ENCODE measurements around the gene ZNF316. TPM values are rescaled to one million over a fixed set of nuclear protein-coding genes. Genes with fewer than 3 reads are reported as not detected.
"Not testable (repeated sequence)": the region's sequence is repeated elsewhere in the genome, so short reads cannot be mapped to it uniquely, and the experiment has no call there.

ZNF316 gene
- polyA plus RNA-seq, 1 donor: 35.0 TPM

DNA sequence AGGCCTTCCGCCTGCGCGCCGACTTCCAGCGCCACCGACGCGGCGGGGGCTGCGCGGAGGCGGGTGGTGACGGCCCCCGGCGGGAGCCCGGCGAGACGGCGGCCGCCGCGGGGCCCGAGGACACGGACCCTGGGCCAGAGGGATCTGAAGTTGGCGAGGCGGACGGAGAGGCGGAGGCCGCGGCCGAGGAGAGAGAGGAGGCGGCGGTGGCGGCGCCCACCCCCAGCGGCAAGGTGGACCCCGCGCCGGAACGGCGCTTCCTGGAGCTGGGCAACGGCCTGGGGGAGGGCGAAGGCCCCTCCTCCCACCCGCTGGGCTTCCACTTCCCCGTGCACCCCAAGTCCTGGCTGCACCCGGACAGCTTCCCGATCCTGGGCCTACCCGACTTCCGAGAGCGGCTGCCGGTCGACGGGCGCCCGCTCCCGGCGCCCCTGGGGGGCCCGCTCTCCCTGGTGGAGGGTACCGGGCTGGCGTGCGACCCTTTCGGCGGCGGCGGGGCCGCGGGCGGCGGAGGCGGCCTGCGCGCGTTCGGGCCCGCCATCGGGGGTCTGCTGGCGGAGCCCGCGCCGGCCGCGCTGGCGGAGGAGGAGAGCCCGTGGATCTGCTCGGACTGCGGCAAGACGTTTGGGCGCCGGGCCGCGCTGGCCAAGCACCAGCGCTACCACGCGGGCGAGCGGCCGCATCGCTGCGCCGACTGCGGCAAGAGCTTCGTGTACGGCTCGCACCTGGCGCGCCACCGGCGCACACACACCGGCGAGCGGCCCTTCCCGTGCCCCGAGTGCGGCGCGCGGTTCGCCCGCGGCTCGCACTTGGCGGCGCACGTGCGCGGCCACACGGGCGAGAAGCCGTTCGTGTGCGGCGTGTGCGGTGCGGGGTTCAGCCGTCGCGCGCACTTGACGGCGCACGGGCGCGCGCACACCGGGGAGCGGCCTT lies 16.2 kb downstream of the ZNF316 start:
- no peak for DNase-seq
- Histone ChIP-seq H3K27ac (ENCODE audit: low read length) (no peak overlapping the region), H3K27me3 (ENCODE audit: control insufficient read depth, insufficient read depth, low read length) (no peaks in the 10 kb centered on the region), H3K9me3 (ENCODE audit: control insufficient read depth, low read depth, low read length) (peaks cover 32% of the 10 kb centered on the region), H3K4me1 (ENCODE audit: control insufficient read depth, insufficient read depth, low read length) (no peaks in the 10 kb centered on the region), H3K36me3 (ENCODE audit: control insufficient read depth, insufficient read depth, low read length) (peaks cover 52% of the 10 kb centered on the region), H3K4me3 (ENCODE audit: low read length) (no peak overlapping the region)
- no CpG with 5 or more reads among the region's 146 CpGs for WGBS (ENCODE audit: insufficient coverage, low lambda C conversion rate)

- H3K27ac ChIP-seq (ENCODE audit: low read length): no peak overlapping the region
- peaks cover 44% of the 10 kb centered on the region for H3K36me3 ChIP-seq (ENCODE audit: control insufficient read depth, insufficient read depth, low read length)
- H3K27me3 ChIP-seq (ENCODE audit: control insufficient read depth, insufficient read depth, low read length): no peaks in the 10 kb centered on the region
- DNase-seq: no peak
- H3K9me3 ChIP-seq (ENCODE audit: control insufficient read depth, low read depth, low read length): peaks cover 32% of the 10 kb centered on the region
- no CpG with 5 or more reads among the region's 94 CpGs for WGBS (ENCODE audit: insufficient coverage, low lambda C conversion rate)
- no peak overlapping the region for H3K4me3 ChIP-seq (ENCODE audit: low read length)
- no peaks in the 10 kb centered on the region for H3K4me1 ChIP-seq (ENCODE audit: control insufficient read depth, insufficient read depth, low read length)
These were observed 17.2 kb downstream of the ZNF316 start for GRCh38 chr7:6654113-6654841.

- Histone ChIP-seq H3K4me1 (ENCODE audit: control insufficient read depth, insufficient read depth, low read length) (peaks cover 4% of the 10 kb centered on the region), H3K36me3 (ENCODE audit: control insufficient read depth, insufficient read depth, low read length) (peaks cover 36% of the 10 kb centered on the region), H3K27ac (ENCODE audit: low read length) (no peak overlapping the region), H3K4me3 (ENCODE audit: low read length) (no peak overlapping the region), H3K27me3 (ENCODE audit: control insufficient read depth, insufficient read depth, low read length) (no peaks in the 10 kb centered on the region), H3K9me3 (ENCODE audit: control insufficient read depth, low read depth, low read length) (peaks cover 32% of the 10 kb centered on the region)
- DNase-seq: no peak
- WGBS (ENCODE audit: insufficient coverage, low lambda C conversion rate): no CpG with 5 or more reads among the region's 48 CpGs
These were observed 17.9 kb downstream of the ZNF316 start for GRCh38 chr7:6654842-6655610.

GRCh38 chr7:6655636-6656385 lies 18.7 kb downstream of the ZNF316 start:
- Histone ChIP-seq H3K4me3 (ENCODE audit: low read length) (no peak overlapping the region), H3K27ac (ENCODE audit: low read length) (no peak overlapping the region), H3K36me3 (ENCODE audit: control insufficient read depth, insufficient read depth, low read length) (peaks cover 29% of the 10 kb centered on the region), H3K9me3 (ENCODE audit: control insufficient read depth, low read depth, low read length) (peaks cover 30% of the 10 kb centered on the region), H3K4me1 (ENCODE audit: control insufficient read depth, insufficient read depth, low read length) (peaks cover 4% of the 10 kb centered on the region), H3K27me3 (ENCODE audit: control insufficient read depth, insufficient read depth, low read length) (no peaks in the 10 kb centered on the region)
- DNase-seq: no peak
- WGBS (ENCODE audit: insufficient coverage, low lambda C conversion rate): no CpG with 5 or more reads among the region's 17 CpGs

- Histone ChIP-seq H3K9me3 (ENCODE audit: control insufficient read depth, low read depth, low read length) (peaks cover 25% of the 10 kb centered on the region), H3K27me3 (ENCODE audit: control insufficient read depth, insufficient read depth, low read length) (no peaks in the 10 kb centered on the region), H3K27ac (ENCODE audit: low read length) (no peak overlapping the region), H3K4me3 (ENCODE audit: low read length) (no peak overlapping the region), H3K4me1 (ENCODE audit: control insufficient read depth, insufficient read depth, low read length) (peaks cover 4% of the 10 kb centered on the region), H3K36me3 (ENCODE audit: control insufficient read depth, insufficient read depth, low read length) (peaks cover 25% of the 10 kb centered on the region)
- DNase-seq: no peak
- WGBS (ENCODE audit: insufficient coverage, low lambda C conversion rate): no CpG with 5 or more reads among the region's 9 CpGs
These were observed 19.3 kb downstream of the ZNF316 start for GRCh38 chr7:6656413-6656812.

DNA sequence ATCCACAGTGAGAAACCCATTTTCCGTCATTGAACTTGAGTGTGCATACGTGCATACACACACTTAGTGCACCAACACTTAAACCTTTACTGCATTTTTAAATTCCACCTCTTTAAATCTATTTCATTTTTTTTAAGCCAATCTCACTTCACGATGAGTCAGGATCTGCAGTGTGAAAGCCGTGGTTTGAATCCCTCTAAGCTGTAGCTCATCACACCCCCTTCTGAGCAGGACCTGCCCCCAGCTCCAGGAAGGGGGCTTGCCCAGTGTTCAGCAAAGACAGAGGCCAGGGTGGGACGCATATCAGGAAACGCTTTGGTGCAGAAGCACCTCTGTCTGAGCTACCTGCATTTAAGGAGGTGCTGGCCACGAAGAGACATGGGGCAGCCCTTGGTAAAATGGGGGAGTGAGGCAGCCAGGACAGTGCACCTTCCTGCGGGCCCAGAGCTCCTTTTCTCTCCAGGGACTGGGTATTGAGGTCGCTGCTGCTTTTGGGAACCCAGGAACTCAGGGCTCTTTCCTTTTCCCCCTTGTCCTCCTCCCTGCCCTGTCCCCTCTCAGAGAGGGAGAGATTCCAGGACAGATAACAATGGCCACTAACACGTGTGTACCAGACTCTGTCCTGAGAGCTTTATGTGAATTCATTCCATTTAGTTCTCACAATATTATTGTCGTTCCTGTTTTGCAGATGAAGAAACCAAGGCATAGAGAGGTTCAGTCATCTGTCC lies 21.7 kb downstream of the ZNF316 start:
- Histone ChIP-seq H3K27ac (ENCODE audit: low read length) (no peak overlapping the region), H3K27me3 (ENCODE audit: control insufficient read depth, insufficient read depth, low read length) (no peaks in the 10 kb centered on the region), H3K4me1 (ENCODE audit: control insufficient read depth, insufficient read depth, low read length) (peaks cover 4% of the 10 kb centered on the region), H3K9me3 (ENCODE audit: control insufficient read depth, low read depth, low read length) (peaks cover 6% of the 10 kb centered on the region), H3K36me3 (ENCODE audit: control insufficient read depth, insufficient read depth, low read length) (peaks cover 14% of the 10 kb centered on the region), H3K4me3 (ENCODE audit: low read length) (no peak overlapping the region)
- 50% methylated on average over 3 of the region's 11 CpGs for WGBS (ENCODE audit: insufficient coverage, low lambda C conversion rate)
- no peak for DNase-seq

- WGBS (ENCODE audit: insufficient coverage, low lambda C conversion rate): no CpG with 5 or more reads among the region's 34 CpGs
- H3K27ac ChIP-seq (ENCODE audit: low read length); H3K36me3 ChIP-seq (ENCODE audit: control insufficient read depth, insufficient read depth, low read length); H3K4me3 ChIP-seq (ENCODE audit: low read length); H3K27me3 ChIP-seq (ENCODE audit: control insufficient read depth, insufficient read depth, low read length); DNase-seq; H3K4me1 ChIP-seq (ENCODE audit: control insufficient read depth, insufficient read depth, low read length): not testable (repeated sequence)
- peaks cover 33% of the 10 kb centered on the region for H3K9me3 ChIP-seq (ENCODE audit: control insufficient read depth, low read depth, low read length)
These were observed 33.7 kb downstream of the ZNF316 start for GRCh38 chr7:6670851-6671250.

DNA sequence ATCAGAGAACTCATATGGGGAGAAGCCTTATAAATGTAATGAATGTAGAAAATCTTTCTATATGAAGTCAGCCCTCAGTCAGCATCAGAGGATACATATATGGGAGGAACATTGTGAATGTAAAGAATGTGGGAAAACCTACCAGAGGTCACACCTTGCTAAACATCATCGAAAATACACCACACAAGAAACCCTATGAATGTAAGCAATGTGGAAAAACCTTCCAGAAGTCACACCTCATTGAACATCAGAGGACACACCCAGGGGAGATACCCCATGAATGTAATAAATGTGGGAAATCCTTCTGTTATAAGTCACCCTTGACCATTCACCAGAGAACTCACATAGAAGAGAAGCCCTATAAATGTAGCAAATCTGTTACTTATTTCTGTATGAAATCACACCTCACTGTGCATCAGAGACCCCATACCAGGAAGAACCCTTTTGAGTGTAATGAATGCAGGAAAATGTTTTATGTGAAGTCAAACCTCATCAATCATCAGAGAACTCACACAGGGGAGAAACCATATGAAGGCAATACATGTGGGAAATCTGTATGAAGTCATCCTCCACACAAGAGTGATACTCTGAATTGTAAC lies 38.8 kb downstream of the ZNF316 start:
- Histone ChIP-seq H3K9me3 (ENCODE audit: control insufficient read depth, low read depth, low read length) (peaks cover 72% of the 10 kb centered on the region), H3K4me3 (ENCODE audit: low read length) (no peak overlapping the region), H3K27me3 (ENCODE audit: control insufficient read depth, insufficient read depth, low read length) (no peaks in the 10 kb centered on the region), H3K4me1 (ENCODE audit: control insufficient read depth, insufficient read depth, low read length) (no peaks in the 10 kb centered on the region), H3K36me3 (ENCODE audit: control insufficient read depth, insufficient read depth, low read length) (no peaks in the 10 kb centered on the region), H3K27ac (ENCODE audit: low read length) (no peak overlapping the region)
- no CpG with 5 or more reads among the region's 1 CpG for WGBS (ENCODE audit: insufficient coverage, low lambda C conversion rate)
- DNase-seq: no peak

DNA sequence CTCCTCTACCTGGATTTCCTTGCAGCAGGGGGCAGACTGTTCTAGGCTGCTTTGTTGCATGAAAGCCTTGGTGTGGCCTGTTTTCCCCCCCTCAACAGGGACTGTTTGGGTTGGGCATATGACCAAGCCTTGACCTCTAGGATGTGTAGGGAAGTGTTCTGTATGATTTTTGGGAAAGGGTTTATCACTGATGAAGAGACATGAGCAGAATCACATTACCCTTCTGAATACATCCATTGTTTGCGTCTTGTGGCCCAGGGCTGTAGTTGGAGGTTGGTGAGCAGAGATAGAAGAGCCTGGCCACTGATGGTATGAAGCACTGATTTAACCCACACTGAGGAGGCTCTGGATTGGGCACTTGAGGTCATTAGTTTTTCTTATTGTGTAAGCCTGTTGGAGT lies 43.0 kb downstream of the ZNF316 start:
- no peaks in the 10 kb centered on the region for H3K4me1 ChIP-seq (ENCODE audit: control insufficient read depth, insufficient read depth, low read length)
- H3K27me3 ChIP-seq (ENCODE audit: control insufficient read depth, insufficient read depth, low read length): no peaks in the 10 kb centered on the region
- H3K4me3 ChIP-seq (ENCODE audit: low read length): no peak overlapping the region
- WGBS (ENCODE audit: insufficient coverage, low lambda C conversion rate): no CpG with 5 or more reads among the region's 1 CpG
- peaks cover 77% of the 10 kb centered on the region for H3K9me3 ChIP-seq (ENCODE audit: control insufficient read depth, low read depth, low read length)
- H3K27ac ChIP-seq (ENCODE audit: low read length): no peak overlapping the region
- DNase-seq: no peak
- no peaks in the 10 kb centered on the region for H3K36me3 ChIP-seq (ENCODE audit: control insufficient read depth, insufficient read depth, low read length)

Measured in large intestine (tissue), 3 donors.